HG03066 (cell line): ENCODE data around the gene CTBP1.

Source experiments
- ATAC-seq: cut with Tn5 transposase; IDR thresholded peaks from one replicate; pipeline ENCODE4 v1.9.1; 2021; ENCODE audit warnings: low read depth; ENCODE audit not compliant: unreplicated experiment

Gene CTBP1

DNA sequence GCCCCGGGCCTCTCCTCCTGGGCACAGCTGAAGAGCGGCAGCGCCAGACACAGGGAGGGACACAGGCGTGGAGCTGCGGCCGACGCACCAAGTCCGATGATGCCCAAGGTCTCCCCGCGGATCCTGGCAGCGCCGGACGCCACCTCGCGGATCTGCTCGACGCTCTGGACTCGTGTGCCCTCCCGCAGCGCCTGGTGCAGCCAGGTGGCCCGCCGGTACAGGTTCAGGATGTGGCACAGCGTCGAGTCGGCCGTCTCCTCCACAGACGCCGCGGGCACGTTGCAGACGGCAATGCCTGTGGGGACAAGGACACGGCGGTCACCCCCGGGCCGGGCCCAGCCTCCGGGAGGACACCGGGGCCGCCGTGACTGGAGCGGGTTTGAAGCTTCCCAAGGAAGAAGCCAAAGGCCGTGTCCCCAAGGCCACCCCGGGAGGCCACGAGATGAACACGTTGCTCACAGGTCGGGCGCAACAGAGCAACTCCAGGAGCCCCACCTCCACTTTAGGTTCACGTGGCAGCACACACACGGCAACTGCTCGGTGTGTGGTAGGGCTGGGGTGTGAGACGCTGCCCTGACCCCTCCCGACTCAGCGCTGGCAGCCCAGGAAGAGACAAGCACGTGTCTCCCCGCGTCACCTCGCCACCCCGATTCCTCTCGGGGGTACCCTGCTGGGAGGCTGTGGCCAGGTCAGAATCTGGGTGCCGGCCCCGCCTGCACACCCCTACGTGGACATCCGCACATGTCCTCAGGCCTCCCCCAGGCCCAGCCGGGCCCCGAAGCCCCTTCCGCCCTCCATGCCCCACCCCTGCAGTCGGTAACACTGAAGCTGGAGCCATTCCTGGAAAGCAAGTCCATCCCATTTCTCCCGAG, 23.4 kb downstream of the CTBP1 start:
- ATAC-seq, result no peak

DNA sequence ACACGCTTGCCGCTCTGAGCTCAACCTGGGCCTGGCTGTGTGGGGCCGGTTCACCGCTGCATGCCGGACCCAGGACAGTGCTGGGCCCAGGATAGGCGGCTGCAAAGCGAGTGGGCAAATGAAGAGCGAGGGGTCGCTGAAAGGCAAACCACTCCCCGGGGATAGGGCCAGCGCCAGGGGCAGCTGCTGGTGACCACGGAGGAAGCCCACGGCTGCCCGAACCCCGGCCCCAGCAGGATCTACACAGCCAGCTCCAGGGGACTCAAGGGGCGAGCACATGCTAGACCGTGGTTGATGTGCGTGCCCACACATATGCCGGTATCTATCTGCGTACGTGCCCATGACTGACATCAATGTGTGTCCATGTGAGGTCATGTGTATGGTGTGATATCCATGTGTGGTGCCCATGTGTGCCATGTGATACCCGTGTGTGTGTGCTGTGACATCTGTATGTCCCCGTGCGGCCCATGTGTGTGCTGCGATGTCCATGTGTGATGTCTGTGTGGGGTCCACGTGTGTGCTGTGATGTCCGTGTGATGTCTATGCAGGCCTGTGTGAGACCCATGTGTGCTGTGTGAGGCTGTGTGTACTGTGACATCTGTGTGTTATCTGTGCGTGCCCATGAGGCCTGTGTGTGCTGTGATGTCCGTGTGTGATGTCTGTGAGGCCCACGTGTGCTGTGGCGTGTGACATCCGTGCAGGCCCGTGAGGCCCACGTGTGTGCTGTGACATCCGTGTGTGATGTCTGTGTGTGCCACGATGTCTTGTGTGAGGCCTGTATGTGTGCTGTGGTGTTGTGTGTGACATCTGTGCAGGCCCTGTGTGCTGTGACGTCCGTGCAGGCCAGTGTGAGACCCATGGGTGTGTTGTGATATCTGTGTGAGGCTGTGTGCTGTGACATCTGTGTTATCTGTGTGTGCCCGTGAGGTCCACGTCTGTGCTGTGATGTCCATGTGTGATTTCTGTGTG, 24.8 kb downstream of the CTBP1 start:
- ATAC-seq, result no peak

DNA sequence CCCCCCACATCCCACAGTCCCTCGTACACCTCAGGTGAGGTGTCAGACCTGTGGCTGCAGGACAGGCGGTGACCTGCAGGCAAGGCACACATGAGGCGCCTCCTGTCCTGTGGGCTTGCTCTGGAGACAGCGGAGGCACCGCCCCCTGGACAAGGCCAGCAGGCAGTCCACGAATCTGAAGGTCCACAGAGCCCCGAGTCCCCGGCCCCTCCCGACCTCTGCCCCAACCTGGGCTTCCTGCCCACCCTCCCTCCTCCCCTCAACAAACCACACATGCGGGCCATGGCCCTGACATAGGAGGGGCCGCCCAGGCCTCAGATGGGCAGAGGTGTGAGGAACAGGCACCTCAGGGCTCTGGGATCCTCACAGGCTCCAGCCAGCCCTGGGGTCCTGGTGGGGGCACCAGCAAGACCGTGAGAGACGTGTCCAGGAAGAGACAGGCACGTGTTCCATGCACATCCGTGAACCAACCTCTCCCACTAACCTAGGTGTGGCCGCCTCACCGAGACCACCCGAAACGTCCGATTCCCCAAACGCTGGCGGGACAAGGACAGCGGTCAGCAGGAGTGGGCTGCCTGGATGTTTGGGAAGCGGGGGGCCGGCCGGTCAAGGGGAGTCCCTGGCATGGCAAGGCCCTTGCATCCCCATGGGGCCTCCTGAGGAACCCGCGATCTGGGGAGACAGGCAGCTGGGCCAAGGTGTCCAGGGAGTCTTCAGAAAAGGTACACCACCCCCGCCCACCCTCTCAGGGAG, 25.8 kb downstream of the CTBP1 start:
- no peak for ATAC-seq

- no peak for ATAC-seq
These were observed 26.7 kb downstream of the CTBP1 start for GRCh38 chr4:1222036-1222789.

- no peak for ATAC-seq
These were observed 27.6 kb downstream of the CTBP1 start for GRCh38 chr4:1221155-1221870.

GRCh38 chr4:1220566-1220965, 28.4 kb downstream of the CTBP1 start:
- no peak for ATAC-seq

DNA sequence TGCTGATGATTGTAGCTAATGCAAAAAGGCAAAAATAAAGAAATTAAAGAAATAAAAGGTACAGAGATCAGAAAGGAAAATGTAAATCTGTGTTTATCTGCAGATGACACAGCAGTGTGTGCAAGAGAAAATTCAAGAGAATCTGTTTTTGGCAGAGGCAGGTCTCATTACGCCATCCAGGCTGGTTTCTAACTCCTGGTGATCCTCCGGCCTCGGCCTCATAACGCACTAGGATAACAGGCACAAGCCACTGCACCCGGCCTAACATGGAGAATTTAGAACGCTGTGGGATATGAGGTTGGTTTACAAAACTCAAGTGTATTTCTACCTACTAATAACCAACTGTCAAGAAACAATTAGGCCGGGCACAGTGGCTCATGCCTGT, 29.4 kb downstream of the CTBP1 start:
- ATAC-seq, result no peak

DNA sequence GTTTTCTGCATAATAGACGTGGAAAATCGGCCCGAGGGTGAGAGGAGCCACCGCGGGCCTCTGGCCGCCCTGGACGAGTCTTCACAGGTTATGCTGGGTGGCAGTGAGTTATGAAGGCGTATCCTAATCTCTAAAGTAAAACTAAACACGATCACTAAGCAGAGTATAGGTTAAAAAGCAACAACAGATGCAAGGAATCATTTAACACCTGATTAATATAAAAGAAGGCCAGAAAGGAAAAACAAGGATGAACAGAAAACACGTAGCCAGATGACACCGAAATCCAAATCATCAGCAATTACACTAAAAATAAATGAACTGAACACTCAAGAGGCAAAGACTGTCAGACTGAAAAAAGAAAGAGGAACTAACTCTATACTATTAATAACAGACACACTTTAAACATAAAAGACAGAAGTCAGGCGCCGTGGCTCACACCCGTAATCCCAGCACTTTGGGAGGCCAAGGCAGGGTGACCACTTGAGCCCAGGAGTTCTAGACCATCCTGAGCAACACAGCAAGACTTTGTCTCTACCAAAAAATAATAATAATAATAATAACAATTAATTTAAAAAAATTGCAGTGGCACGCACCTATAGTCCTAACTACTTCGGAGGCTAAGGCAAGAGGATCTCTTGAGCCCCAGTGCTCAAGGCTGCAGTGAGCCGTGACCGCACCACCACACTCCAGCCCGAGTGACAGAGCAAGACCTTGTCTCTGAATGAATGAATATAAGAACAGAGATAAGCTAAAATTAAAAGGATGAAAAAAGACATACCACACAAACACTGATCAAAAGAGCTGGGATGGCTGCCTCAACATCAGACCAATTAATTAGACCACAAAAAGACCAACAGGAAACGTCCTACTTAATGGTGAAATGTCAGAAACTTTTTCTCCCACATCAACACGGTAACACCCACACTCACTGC, 30.0 kb downstream of the CTBP1 start:
- ATAC-seq, result peak; percentile 83

DNA sequence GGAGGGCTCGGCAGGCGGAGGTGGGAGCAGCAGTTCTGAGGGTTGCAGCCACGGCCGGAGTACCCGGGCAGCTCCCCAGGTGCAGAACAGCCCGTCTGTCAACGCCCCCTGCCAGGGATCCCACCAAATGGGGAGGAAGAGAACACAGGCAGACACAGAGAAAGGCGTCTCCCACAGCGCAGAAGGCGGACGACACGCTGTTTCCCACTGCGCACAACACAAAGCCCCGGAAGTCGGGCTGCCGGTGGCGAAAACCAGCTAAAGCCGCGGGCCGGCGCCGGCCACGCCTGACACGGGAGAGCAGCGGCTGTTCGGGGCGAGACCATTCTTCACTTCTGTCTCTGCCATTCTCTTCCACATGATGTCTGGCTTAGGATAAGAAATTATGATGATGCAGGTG, 31.6 kb downstream of the CTBP1 start:
- no peak for ATAC-seq

DNA sequence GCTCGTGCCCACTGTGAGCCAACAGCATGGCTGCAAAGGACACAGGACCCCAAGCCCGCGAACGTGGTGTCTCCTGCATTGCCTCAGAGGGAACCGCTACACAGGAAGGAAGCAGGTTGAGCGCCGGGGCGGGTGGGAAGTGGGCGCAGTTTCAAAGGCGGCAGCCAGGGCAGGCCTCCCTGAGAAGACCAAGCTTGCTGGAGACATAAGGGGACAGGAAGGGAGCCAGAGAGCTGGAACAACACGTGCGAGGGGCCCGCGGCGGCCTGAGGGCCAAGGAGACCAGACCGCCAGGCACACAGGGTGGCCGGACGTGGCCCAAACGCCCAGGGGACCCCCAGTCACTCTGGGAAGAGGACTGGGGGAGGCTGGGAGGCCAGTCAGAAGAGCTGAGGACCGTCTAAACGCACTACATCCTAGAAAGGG, 32.0 kb downstream of the CTBP1 start:
- no peak for ATAC-seq

DNA sequence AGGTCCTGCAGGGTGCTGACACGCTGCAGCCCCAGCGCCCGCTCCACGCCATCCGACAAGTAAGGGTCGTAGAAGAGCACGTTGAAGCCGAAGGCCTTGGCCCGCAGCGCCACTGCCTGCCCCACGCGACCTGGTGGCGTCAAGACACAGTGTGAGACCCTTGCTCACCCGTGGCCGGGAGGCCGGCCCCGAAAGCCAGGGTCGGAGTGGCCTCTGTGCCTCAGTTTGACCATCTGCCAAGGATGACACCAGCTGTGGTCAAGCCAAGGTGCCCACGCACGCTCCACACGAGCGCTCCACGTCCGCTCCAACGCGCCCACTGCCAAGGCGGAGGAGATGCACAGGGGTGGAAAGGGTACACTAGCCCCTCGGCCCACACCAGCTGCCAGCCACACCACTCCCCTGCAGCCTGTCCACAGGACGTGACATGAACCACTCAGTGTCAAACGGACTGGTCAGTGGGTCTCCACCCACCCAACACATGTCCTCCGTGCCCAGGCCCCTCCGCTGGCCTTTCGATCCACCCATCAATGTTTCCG, 32.8 kb downstream of the CTBP1 start:
- ATAC-seq, result no peak

DNA sequence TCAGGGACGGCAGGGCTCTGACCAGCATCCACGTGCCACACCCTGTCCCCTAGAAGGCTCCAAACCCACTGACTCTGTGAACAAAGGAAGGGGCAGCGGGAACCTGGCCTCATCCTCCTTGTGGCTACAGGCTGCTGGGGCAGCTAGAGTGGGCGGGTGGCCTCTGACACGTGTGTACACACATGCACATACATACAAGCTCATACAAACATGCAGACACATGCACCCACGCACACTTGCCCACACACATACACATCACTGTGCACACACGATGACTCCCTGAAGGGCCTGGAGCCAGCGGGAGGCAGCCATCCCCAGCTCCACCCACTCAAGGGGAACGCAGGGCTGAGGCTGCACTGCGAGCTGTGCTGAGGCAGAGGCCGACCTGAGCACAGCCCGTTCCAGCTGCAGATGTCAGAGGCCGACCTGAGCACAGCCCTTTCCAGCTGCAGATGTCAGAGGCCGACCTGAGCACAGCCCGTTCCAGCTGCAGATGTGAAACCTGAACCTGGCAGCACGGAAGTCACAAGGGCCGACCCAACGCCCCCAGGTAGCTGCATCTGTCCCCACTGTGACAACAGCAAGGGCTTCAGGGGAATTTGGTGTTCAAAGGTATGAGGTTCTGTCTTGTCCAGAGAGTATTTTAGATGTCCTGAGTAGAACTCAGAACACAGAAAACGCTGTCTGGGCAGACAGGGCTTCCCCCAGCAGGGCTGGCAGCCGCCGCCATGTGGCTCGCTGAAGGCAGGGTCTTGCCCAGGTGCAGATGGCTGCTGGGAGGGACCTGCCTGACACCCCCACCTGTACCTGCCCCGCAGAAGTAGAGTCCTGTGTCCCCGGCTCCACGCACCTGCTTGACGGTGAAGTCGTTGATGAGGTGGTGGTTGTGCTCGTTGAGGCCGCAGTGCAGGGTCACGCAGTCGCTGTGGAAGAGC, 33.5 kb downstream of the CTBP1 start:
- no peak for ATAC-seq

GRCh38 chr4:1214101-1215095, 34.5 kb downstream of the CTBP1 start:
- ATAC-seq, result no peak

GRCh38 chr4:1213336-1213995, 35.5 kb downstream of the CTBP1 start:
- no peak for ATAC-seq
